Central memory CD8-positive, alpha-beta T cell (primary cell): ENCODE data around the gene SLC9B2.

Source experiments
- ATAC-seq: fragments of 150-1000 bp; cut with Tn5 transposase; replicated peaks from 2 replicates; pipeline ENCODE4 v1.10.0; 2022; ENCODE audit warnings: mild to moderate bottlenecking, moderate FRiP score, moderate number of reproducible peaks; ENCODE audit not compliant: poor library complexity, severe bottlenecking; ENCODE audit errors: extremely low read depth
- DNase-seq, 2 donors: peaks; one replicate each; pipeline ENCODE4 v3.0.0; 2021; ENCODE audit warnings: low spot score in 2 of 2
- H3K27ac Mint-ChIP-seq: one replicate; pipeline ENCODE4 v1.8.0; 2022; ENCODE audit warnings: low read depth, mild to moderate bottlenecking, moderate library complexity, mixed read lengths
- H3K27me3 Mint-ChIP-seq: one replicate; pipeline ENCODE4 v1.8.0; 2022; ENCODE audit warnings: mixed read lengths
- H3K36me3 Mint-ChIP-seq: one replicate; pipeline ENCODE4 v1.8.0; 2022; ENCODE audit warnings: mild to moderate bottlenecking, moderate library complexity, mixed read lengths; ENCODE audit not compliant: insufficient read depth
- H3K4me1 Mint-ChIP-seq: one replicate; pipeline ENCODE4 v1.8.0; 2022; ENCODE audit warnings: mixed read lengths
- H3K4me3 Mint-ChIP-seq: one replicate; pipeline ENCODE4 v1.8.0; 2022; ENCODE audit warnings: mild to moderate bottlenecking, moderate library complexity, mixed read lengths
- H3K9me3 Mint-ChIP-seq: one replicate; pipeline ENCODE4 v1.8.0; 2022; ENCODE audit warnings: mixed read lengths

The SLC9B2 gene

GRCh38 chr4:103076747-103077347 is at the start of gene SLC9B2:
TSS of gene SLC9B2 (minus strand) at chr4:103076761. CDS start at chr4:103067550, 9,211 bp downstream.
- H3K4me3 Mint-ChIP-seq, result peak within 1 kb of the TSS; percentile 83
- H3K36me3 Mint-ChIP-seq, result peaks cover 7% of the 10 kb centered on the region
- no peaks in the 10 kb centered on the region for H3K27me3 Mint-ChIP-seq
- peaks cover 34% of the 10 kb centered on the region for H3K4me1 Mint-ChIP-seq
- no peaks in the 10 kb centered on the region for H3K9me3 Mint-ChIP-seq
- ATAC-seq (peak; percentile 35), DNase-seq (no peak)
- H3K27ac Mint-ChIP-seq, result peak within 1 kb of the TSS; percentile 98

- Mint-ChIP-seq H3K9me3 (peaks cover 6% of the 10 kb centered on the region), H3K27me3 (no peaks in the 10 kb centered on the region), H3K4me1 (no peaks in the 10 kb centered on the region), H3K27ac (no peak overlapping the region), H3K36me3 (peaks cover 3% of the 10 kb centered on the region), H3K4me3 (no peak overlapping the region)
- ATAC-seq (no peak), DNase-seq (no peak)
Measured at GRCh38 chr4:103126126-103126525, 49.6 kb upstream of the SLC9B2 start.

- DNase-seq, result no peak
- Mint-ChIP-seq H3K36me3 (no peaks in the 10 kb centered on the region), H3K4me1 (no peaks in the 10 kb centered on the region), H3K27me3 (no peaks in the 10 kb centered on the region), H3K4me3 (no peak overlapping the region), H3K27ac (no peak overlapping the region), H3K9me3 (peaks cover 6% of the 10 kb centered on the region)
- no peak for ATAC-seq
Measured at GRCh38 chr4:103123114-103123513, 46.6 kb upstream of the SLC9B2 start.

GRCh38 chr4:103118166-103118565 is 41.6 kb upstream of the SLC9B2 start:
- H3K9me3 Mint-ChIP-seq, result no peaks in the 10 kb centered on the region
- H3K27me3 Mint-ChIP-seq, result no peaks in the 10 kb centered on the region
- ATAC-seq, result no peak

GRCh38 chr4:103111598-103111997 is 35.0 kb upstream of the SLC9B2 start:
- no peak overlapping the region for H3K4me3 Mint-ChIP-seq
- H3K9me3 Mint-ChIP-seq, result no peaks in the 10 kb centered on the region
- H3K27ac Mint-ChIP-seq, result no peak overlapping the region
- ATAC-seq (no peak), DNase-seq (no peak)
- no peaks in the 10 kb centered on the region for H3K4me1 Mint-ChIP-seq
- no peaks in the 10 kb centered on the region for H3K36me3 Mint-ChIP-seq
- no peaks in the 10 kb centered on the region for H3K27me3 Mint-ChIP-seq

More at GRCh38 chr4:103118166-103118565, 41.6 kb upstream of the SLC9B2 start:
- Mint-ChIP-seq H3K4me3 (no peak overlapping the region), H3K4me1 (no peaks in the 10 kb centered on the region), H3K36me3 (no peaks in the 10 kb centered on the region), H3K27ac (no peak overlapping the region)
- no peak for DNase-seq

GRCh38 chr4:103108542-103108941 is 32.0 kb upstream of the SLC9B2 start:
- H3K27me3 Mint-ChIP-seq, result no peaks in the 10 kb centered on the region
- H3K27ac Mint-ChIP-seq, result no peak overlapping the region
- H3K4me3 Mint-ChIP-seq, result no peak overlapping the region
- ATAC-seq (no peak), DNase-seq (no peak)
- no peaks in the 10 kb centered on the region for H3K36me3 Mint-ChIP-seq
- no peaks in the 10 kb centered on the region for H3K9me3 Mint-ChIP-seq
- no peaks in the 10 kb centered on the region for H3K4me1 Mint-ChIP-seq

GRCh38 chr4:103105558-103106356 is 29.2 kb upstream of the SLC9B2 start:
- ATAC-seq, result no peak
- Mint-ChIP-seq H3K9me3 (no peaks in the 10 kb centered on the region), H3K4me1 (no peaks in the 10 kb centered on the region), H3K4me3 (no peak overlapping the region), H3K36me3 (no peaks in the 10 kb centered on the region), H3K27ac (no peak overlapping the region), H3K27me3 (no peaks in the 10 kb centered on the region)
- no peak for DNase-seq

- no peak for DNase-seq
- Mint-ChIP-seq H3K4me1 (no peaks in the 10 kb centered on the region), H3K27me3 (no peaks in the 10 kb centered on the region), H3K9me3 (no peaks in the 10 kb centered on the region), H3K36me3 (no peaks in the 10 kb centered on the region), H3K27ac (no peak overlapping the region), H3K4me3 (no peak overlapping the region)
- no peak for ATAC-seq
Measured at GRCh38 chr4:103104886-103105285, 28.3 kb upstream of the SLC9B2 start.

- ATAC-seq (no peak), DNase-seq (no peak)
- Mint-ChIP-seq H3K4me1 (peaks cover 29% of the 10 kb centered on the region), H3K27ac (no peak overlapping the region), H3K27me3 (no peaks in the 10 kb centered on the region), H3K4me3 (no peak overlapping the region), H3K9me3 (no peaks in the 10 kb centered on the region), H3K36me3 (peaks cover 2% of the 10 kb centered on the region)
Measured at GRCh38 chr4:103100691-103101090, 24.1 kb upstream of the SLC9B2 start.

GRCh38 chr4:103099691-103100392 is 23.3 kb upstream of the SLC9B2 start, which contains the start of gene BDH2:
TSS of gene BDH2 (minus strand) at chr4:103099834. CDS start at chr4:103096254, 3,580 bp downstream.
- Mint-ChIP-seq H3K4me3 (peak within 1 kb of the TSS; percentile 88), H3K36me3 (peaks cover 2% of the 10 kb centered on the region), H3K27ac (peak within 1 kb of the TSS; percentile 88), H3K4me1 (peaks cover 29% of the 10 kb centered on the region), H3K27me3 (no peaks in the 10 kb centered on the region), H3K9me3 (no peaks in the 10 kb centered on the region)
- DNase-seq (peak in 1 of 2 donors; percentile 45), ATAC-seq (peak; percentile 99)

GRCh38 chr4:103098756-103099440 is 22.3 kb upstream of the SLC9B2 start:
- Mint-ChIP-seq H3K36me3 (peaks cover 2% of the 10 kb centered on the region), H3K27ac (peak overlapping the region; percentile 88), H3K9me3 (no peaks in the 10 kb centered on the region), H3K4me1 (peaks cover 29% of the 10 kb centered on the region), H3K27me3 (no peaks in the 10 kb centered on the region), H3K4me3 (peak overlapping the region; percentile 88)
- ATAC-seq, result no peak
- no peak for DNase-seq

- ATAC-seq (no peak), DNase-seq (no peak)
- Mint-ChIP-seq H3K27me3 (no peaks in the 10 kb centered on the region), H3K27ac (no peak overlapping the region), H3K4me3 (no peak overlapping the region), H3K4me1 (peaks cover 29% of the 10 kb centered on the region), H3K9me3 (no peaks in the 10 kb centered on the region), H3K36me3 (peaks cover 2% of the 10 kb centered on the region)
Measured at GRCh38 chr4:103098341-103098740, 21.8 kb upstream of the SLC9B2 start.
